DND-41 (cell line): ENCODE results near the gene TMEM232.

Experiments
- ATAC-seq: fragments of 200-7000 bp; cut with Tn5 transposase; 3 replicates; pipeline ENCODE4 v1.9.1; 2021; ENCODE audit warnings: low read depth; ENCODE audit not compliant: insufficient read depth
- DNase-seq: peaks from one replicate; pipeline ENCODE4 v3.0.0-alpha.2; 2020
- H2AFZ ChIP-seq: 2 replicates; pipeline ENCODE4 v1.6.0; 2012; ENCODE audit warnings: low read depth, low read length
- H3K27ac ChIP-seq: 2 replicates; pipeline ENCODE4 v1.5.1; 2012; ENCODE audit warnings: low read length, inconsistent platforms
- H3K27me3 ChIP-seq: fragments of 200-600 bp; sonication (generic); 2 replicates; pipeline ENCODE4 v1.6.0; 2012; ENCODE audit warnings: low read length, mild to moderate bottlenecking, inconsistent platforms; ENCODE audit not compliant: insufficient read depth, poor library complexity
- H3K36me3 ChIP-seq: 2 replicates; pipeline ENCODE4 v1.5.1; 2012; ENCODE audit warnings: low read length, inconsistent platforms; ENCODE audit not compliant: insufficient read depth
- H3K4me1 ChIP-seq: 2 replicates; pipeline ENCODE4 v1.5.1; 2012; ENCODE audit warnings: mild to moderate bottlenecking, low read length; ENCODE audit not compliant: insufficient read depth
- H3K4me2 ChIP-seq: 2 replicates; pipeline ENCODE4 v1.6.0; 2012; ENCODE audit warnings: mild to moderate bottlenecking, moderate library complexity, low read length, inconsistent platforms; ENCODE audit not compliant: insufficient read depth
- H3K4me3 ChIP-seq, 2 experiments: fragments of 200-600 bp in 1 of 2; shearing (Covaris generic) in 1 of 2; 2 replicates each; pipeline ENCODE4 v1.5.1; 2012 to 2016; ENCODE audit warnings: inconsistent platforms in 2 of 2, low read length in 2 of 2, mild to moderate bottlenecking in 2 of 2, low read depth in 1 of 2, moderate library complexity in 1 of 2
- H3K79me2 ChIP-seq: 2 replicates; pipeline ENCODE4 v1.6.0; 2012; ENCODE audit warnings: low read length, inconsistent platforms; ENCODE audit not compliant: insufficient read depth
- H3K9ac ChIP-seq: 2 replicates; pipeline ENCODE4 v1.6.0; 2012; ENCODE audit warnings: low read depth, mild to moderate bottlenecking, inconsistent platforms, low read length, moderate library complexity
- H3K9me3 ChIP-seq: 2 replicates; pipeline ENCODE4 v1.5.1; 2012; ENCODE audit warnings: low read length, moderate library complexity, mild to moderate bottlenecking, inconsistent platforms; ENCODE audit not compliant: insufficient read depth, severe bottlenecking
- H4K20me1 ChIP-seq: 2 replicates; pipeline ENCODE4 v1.6.0; 2012; ENCODE audit warnings: low read length; ENCODE audit not compliant: insufficient read depth
- CTCF ChIP-seq: IDR thresholded peaks from 2 replicates; pipeline ENCODE4 v1.5.1; 2012; ENCODE audit warnings: borderline replicate concordance, low read length, moderate library complexity, mild to moderate bottlenecking; ENCODE audit not compliant: poor library complexity, severe bottlenecking; ENCODE audit errors: extremely low read depth
- EZH2 ChIP-seq: IDR thresholded peaks from 3 replicates; pipeline ENCODE4 v1.6.1; 2012; ENCODE audit warnings: borderline replicate concordance, low read depth, mild to moderate bottlenecking, moderate library complexity, low read length, inconsistent platforms; ENCODE audit not compliant: severe bottlenecking

TMEM232 gene

DNA sequence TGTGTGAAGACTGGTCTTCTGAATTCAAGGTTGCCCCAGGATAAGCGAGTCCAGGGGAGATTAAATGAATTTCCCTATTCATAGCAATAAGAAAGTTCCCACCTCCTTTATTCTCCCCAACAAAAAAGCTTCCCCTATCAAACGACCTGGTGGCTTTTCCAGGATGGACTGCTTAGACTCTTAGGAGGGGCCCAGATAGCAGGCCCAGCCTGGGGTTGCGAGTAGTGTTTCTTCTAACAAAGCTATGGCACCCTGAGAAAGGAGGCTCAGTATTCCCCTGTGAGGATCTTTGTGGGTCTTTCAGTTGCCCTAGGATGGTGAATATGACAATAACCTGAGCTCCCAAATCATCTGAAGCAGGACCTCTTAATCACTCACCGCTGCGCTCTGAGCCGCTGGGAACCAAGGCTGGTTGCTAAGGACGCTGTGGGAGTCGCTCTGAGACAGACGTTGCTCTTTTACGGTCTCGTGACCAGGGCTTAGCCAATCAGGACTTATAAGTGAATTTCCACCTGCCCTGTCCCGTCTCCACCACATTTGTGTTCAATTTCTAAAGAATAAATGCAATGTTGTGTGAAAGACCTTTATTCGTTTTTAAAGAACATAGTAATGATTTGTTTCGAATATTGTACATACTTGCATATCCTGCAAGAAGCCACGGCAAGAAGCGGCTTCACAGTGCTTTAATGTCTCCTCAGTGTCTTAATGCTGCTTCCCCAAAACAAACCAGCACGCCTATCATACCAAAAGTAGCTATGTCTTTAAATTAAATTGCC lies at the start of gene TMEM232:
Gene TMEM232 (minus strand): TSS at position 423 of the 776 bp plus-strand sequence. CDS start 59,319 bp downstream, outside the sequence.
- H3K9ac ChIP-seq = no peak within 1 kb of the TSS
- no peak within 1 kb of the TSS for H3K27ac ChIP-seq
- H3K36me3 ChIP-seq = no peaks in the 10 kb centered on the region
- H3K4me1 ChIP-seq = no peaks in the 10 kb centered on the region
- no peak within 1 kb of the TSS for H3K4me2 ChIP-seq
- TF ChIP-seq EZH2 (no peak), CTCF (no peak)
- ATAC-seq = no peak
- H3K9me3 ChIP-seq = no peaks in the 10 kb centered on the region
- H2AFZ ChIP-seq = no peak within 1 kb of the TSS
- H3K79me2 ChIP-seq = no peaks in the 10 kb centered on the region
- no peak for DNase-seq
- no peaks in the 10 kb centered on the region for H4K20me1 ChIP-seq
- no peaks in the 10 kb centered on the region for H3K27me3 ChIP-seq
- no peak within 1 kb of the TSS for H3K4me3 ChIP-seq

DNA sequence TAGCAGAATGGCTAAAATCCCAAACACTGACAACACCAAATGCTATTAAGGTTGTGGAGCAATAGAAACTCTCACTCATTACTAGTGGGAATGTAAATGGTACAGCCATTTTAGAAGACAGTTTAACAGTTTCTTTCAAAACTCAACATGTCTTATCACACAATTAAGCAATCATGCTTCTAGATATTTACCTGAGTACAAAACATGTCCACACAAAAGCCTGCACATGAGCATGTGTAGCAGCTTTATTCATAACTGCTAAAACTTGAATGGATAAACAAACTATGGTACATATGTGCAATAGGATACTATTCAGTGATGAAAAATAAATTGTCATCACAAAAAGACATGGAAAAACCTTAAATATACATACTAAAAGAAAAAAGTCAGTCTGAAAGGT lies 43.8 kb upstream of the TMEM232 start:
- ATAC-seq (no peak), DNase-seq (no peak)
- H3K27me3 ChIP-seq = no peaks in the 10 kb centered on the region
- no peaks in the 10 kb centered on the region for H3K79me2 ChIP-seq
- H2AFZ ChIP-seq = no peak overlapping the region
- no peak overlapping the region for H3K4me3 ChIP-seq
- TF ChIP-seq EZH2 (no peak), CTCF (no peak)
- H3K4me2 ChIP-seq = no peak overlapping the region
- H3K9me3 ChIP-seq = no peaks in the 10 kb centered on the region
- H3K36me3 ChIP-seq = no peaks in the 10 kb centered on the region
- H3K9ac ChIP-seq = no peak overlapping the region
- no peak overlapping the region for H3K27ac ChIP-seq
- H4K20me1 ChIP-seq = no peaks in the 10 kb centered on the region
- no peaks in the 10 kb centered on the region for H3K4me1 ChIP-seq

DNA sequence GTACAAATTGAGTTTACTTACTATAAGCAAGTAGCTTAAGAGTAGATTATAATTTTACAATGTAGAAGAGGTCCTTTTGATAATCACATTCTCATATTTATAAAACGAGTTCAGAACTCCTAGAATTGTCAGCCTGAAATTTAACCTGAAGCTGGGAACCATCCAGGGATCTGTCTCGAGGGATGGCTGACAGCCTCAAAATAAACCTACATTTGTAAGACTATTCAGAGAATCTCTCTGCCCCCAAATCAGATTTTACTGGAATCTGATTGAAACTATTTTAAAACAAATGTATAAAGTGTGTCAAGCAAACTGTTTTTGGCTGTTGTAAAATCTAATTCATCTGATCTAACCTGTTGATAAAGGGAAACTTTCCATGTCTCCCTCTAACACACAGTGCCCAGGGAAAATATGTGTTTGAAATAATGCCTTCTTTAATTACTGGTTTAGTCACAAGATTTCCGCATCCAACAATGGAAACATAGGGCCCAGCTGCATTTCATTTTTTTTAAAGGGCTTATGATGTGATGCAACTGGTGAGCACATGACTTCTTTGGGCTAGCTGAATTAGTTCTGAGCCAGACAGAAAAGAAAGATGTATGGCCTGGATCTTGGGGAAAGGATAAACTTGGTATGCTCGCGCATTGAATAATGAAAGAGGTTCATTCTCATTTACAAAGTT lies 42.7 kb upstream of the TMEM232 start:
- no peaks in the 10 kb centered on the region for H3K36me3 ChIP-seq
- ATAC-seq (no peak), DNase-seq (no peak)
- no peak overlapping the region for H3K4me2 ChIP-seq
- H3K4me3 ChIP-seq = no peak overlapping the region
- no peak overlapping the region for H3K27ac ChIP-seq
- H3K9me3 ChIP-seq = no peaks in the 10 kb centered on the region
- H3K9ac ChIP-seq = no peak overlapping the region
- H2AFZ ChIP-seq = no peak overlapping the region
- H3K27me3 ChIP-seq = no peaks in the 10 kb centered on the region
- H3K79me2 ChIP-seq = no peaks in the 10 kb centered on the region
- TF ChIP-seq CTCF (no peak), EZH2 (no peak)
- no peaks in the 10 kb centered on the region for H3K4me1 ChIP-seq
- H4K20me1 ChIP-seq = no peaks in the 10 kb centered on the region
